OCI-LY3 (cell line): ENCODE results near the gene POLD4.

Experiments used
- CTCF ChIP-seq: fragments of 200-600, 300-600 bp; sonication (generic); IDR thresholded peaks from 2 replicates; pipeline ENCODE4 v1.5.1; 2014; ENCODE audit warnings: antibody characterized with exemption, low read length, low read depth
- EZH2phosphoT487 ChIP-seq: fragments of 200-600 bp; shearing (Covaris generic); IDR thresholded peaks from 2 replicates; pipeline ENCODE4 v1.6.1; 2018; ENCODE audit warnings: antibody characterized with exemption, mixed run types, low read depth

GRCh38 chr11:67355023-67355793 lies 1.9 kb upstream of the POLD4 start:
- TF ChIP-seq CTCF (no peak), EZH2phosphoT487 (no peak)
